ACHN (cell line): ENCODE measurements around the gene CHML.

Experiments used
- DNase-seq: peaks from one replicate; pipeline ENCODE4 v3.0.0-alpha.2; 2015
- in situ Hi-C: cut with HindIII; loops from 2 replicates; pipeline ENCODE4 v1.10.0; 2017; ENCODE audit warnings: low sequenced_read_pairs, low pct_ligation_motif_present, low pct_unique_long_range_greater_than_20kb

CHML gene

GRCh38 chr1:241652012-241652411 is 11.8 kb upstream of the CHML start, which contains the start of gene WDR64:
TSS of gene WDR64 (plus strand) at chr1:241652281. CDS start at chr1:241652485, 204 bp downstream.
- no peak for DNase-seq
- in situ Hi-C loops = no loop called here

GRCh38 chr1:241648159-241648558 is 8.0 kb upstream of the CHML start:
- in situ Hi-C loops = loop anchor here (25.0 kb wide), 1 partner anchor 214 kb away; no protein-coding TSS in a partner anchor
- DNase-seq = no peak

- DNase-seq = no peak
- in situ Hi-C loops = loop anchor here (25.0 kb wide), 1 partner anchor 215 kb away; no protein-coding TSS in a partner anchor
These were observed 7.5 kb upstream of the CHML start for GRCh38 chr1:241647658-241648057.

GRCh38 chr1:241646201-241646600 is 6.0 kb upstream of the CHML start:
- in situ Hi-C loops = loop anchor here (25.0 kb wide), 1 partner anchor 216 kb away; no protein-coding TSS in a partner anchor
- DNase-seq = no peak

- in situ Hi-C loops = loop anchor here (25.0 kb wide), 1 partner anchor 217 kb away; no protein-coding TSS in a partner anchor
These were observed 5.0 kb upstream of the CHML start for GRCh38 chr1:241645199-241645598.

GRCh38 chr1:241644259-241644658 is 4.1 kb upstream of the CHML start:
- in situ Hi-C loops = loop anchor here (25.0 kb wide), 1 partner anchor 218 kb away; no protein-coding TSS in a partner anchor
- DNase-seq = no peak

More at GRCh38 chr1:241645199-241645598, 5.0 kb upstream of the CHML start:
- DNase-seq = no peak

GRCh38 chr1:241642593-241642944 is 2.4 kb upstream of the CHML start:
- DNase-seq = no peak
- in situ Hi-C loops = loop anchor here (25.0 kb wide), 1 partner anchor 220 kb away; no protein-coding TSS in a partner anchor

GRCh38 chr1:241641773-241642592 is 1.8 kb upstream of the CHML start:
- no peak for DNase-seq
- in situ Hi-C loops = loop anchor here (25.0 kb wide), 1 partner anchor 220 kb away; no protein-coding TSS in a partner anchor

GRCh38 chr1:241640867-241641622 is 876 bp upstream of the CHML start:
- in situ Hi-C loops = loop anchor here (25.0 kb wide), 1 partner anchor 221 kb away; no protein-coding TSS in a partner anchor
- DNase-seq = no peak

- in situ Hi-C loops = loop anchor here (25.0 kb wide), 1 partner anchor 223 kb away; no protein-coding TSS in a partner anchor
- peak; percentile 56 for DNase-seq
These were observed 483 bp downstream of the CHML start for GRCh38 chr1:241639623-241640148.

- in situ Hi-C loops = loop anchor here (25.0 kb wide), 1 partner anchor 223 kb away; no protein-coding TSS in a partner anchor
- peak; percentile 49 for DNase-seq
These were observed 1.1 kb downstream of the CHML start for GRCh38 chr1:241638909-241639622.

GRCh38 chr1:241638099-241638682 is 2.0 kb downstream of the CHML start:
- DNase-seq = no peak
- in situ Hi-C loops = loop anchor here (25.0 kb wide), 1 partner anchor 224 kb away; no protein-coding TSS in a partner anchor

GRCh38 chr1:241637604-241638003 is 2.6 kb downstream of the CHML start:
- in situ Hi-C loops = loop anchor here (25.0 kb wide), 1 partner anchor 225 kb away; no protein-coding TSS in a partner anchor
- DNase-seq = no peak

GRCh38 chr1:241637046-241637590 is 3.1 kb downstream of the CHML start:
- peak; percentile 24 for DNase-seq
- in situ Hi-C loops = loop anchor here (25.0 kb wide), 1 partner anchor 225 kb away; no protein-coding TSS in a partner anchor

GRCh38 chr1:241636291-241636690 is 3.9 kb downstream of the CHML start:
- no peak for DNase-seq
- in situ Hi-C loops = loop anchor here (25.0 kb wide), 1 partner anchor 226 kb away; no protein-coding TSS in a partner anchor

GRCh38 chr1:241635556-241636152 is 4.5 kb downstream of the CHML start:
- in situ Hi-C loops = loop anchor here (25.0 kb wide), 1 partner anchor 227 kb away; no protein-coding TSS in a partner anchor
- no peak for DNase-seq

GRCh38 chr1:241632987-241633386 is 7.2 kb downstream of the CHML start:
- no peak for DNase-seq
- in situ Hi-C loops = loop anchor here (25.0 kb wide), 1 partner anchor 229 kb away; no protein-coding TSS in a partner anchor
